MM.1S (cell line): ENCODE measurements around the gene DACT3.

Source experiments
- DNase-seq: peaks from one replicate; pipeline ENCODE4 v3.0.0-alpha.2; 2015
- H2AFZ ChIP-seq: fragments of 300-600 bp; sonication (generic); 2 replicates; pipeline ENCODE4 v1.6.0; 2016; ENCODE audit warnings: antibody characterized with exemption, low read length
- H3F3A ChIP-seq: fragments of 300-600 bp; sonication (generic); 2 replicates; pipeline ENCODE4 v1.6.1; 2016; ENCODE audit warnings: mild to moderate bottlenecking, antibody characterized with exemption, low read length, moderate library complexity, mixed read lengths; ENCODE audit not compliant: insufficient read depth
- H3K27ac ChIP-seq: fragments of 300-600 bp; sonication (generic); 2 replicates; pipeline ENCODE4 v1.5.1; 2016; ENCODE audit warnings: mild to moderate bottlenecking, low read length
- H3K27me3 ChIP-seq: fragments of 300-600 bp; sonication (generic); replicated peaks from 2 replicates; pipeline ENCODE4 v1.6.0; 2016; ENCODE audit warnings: low read length; ENCODE audit not compliant: insufficient read depth
- H3K36me3 ChIP-seq: fragments of 300-600 bp; sonication (generic); replicated peaks from 2 replicates; pipeline ENCODE4 v1.6.1; 2016; ENCODE audit warnings: mild to moderate bottlenecking, low read length, mixed read lengths; ENCODE audit not compliant: insufficient read depth
- H3K4me1 ChIP-seq: fragments of 300-600 bp; sonication (generic); 2 replicates; pipeline ENCODE4 v1.6.1; 2016; ENCODE audit warnings: low read length, mixed read lengths
- H3K4me2 ChIP-seq: fragments of 300-600 bp; sonication (generic); 2 replicates; pipeline ENCODE4 v1.6.0; 2016; ENCODE audit warnings: low read depth, low read length
- H3K4me3 ChIP-seq: fragments of 300-600 bp; sonication (generic); 2 replicates; pipeline ENCODE4 v1.5.1; 2016; ENCODE audit warnings: low read length, mixed read lengths
- H3K79me2 ChIP-seq: fragments of 300-600 bp; sonication (generic); 2 replicates; pipeline ENCODE4 v1.6.1; 2016; ENCODE audit warnings: mixed run types, low read length, mixed read lengths
- H3K9ac ChIP-seq: fragments of 300-600 bp; sonication (generic); 2 replicates; pipeline ENCODE4 v1.6.1; 2016; ENCODE audit warnings: low read length, mixed read lengths
- H3K9me2 ChIP-seq: fragments of 300-600 bp; sonication (generic); replicated peaks from 2 replicates; pipeline ENCODE4 v1.6.1; 2016; ENCODE audit warnings: mild to moderate bottlenecking, low read length, mixed read lengths; ENCODE audit not compliant: insufficient read depth
- H3K9me3 ChIP-seq: fragments of 300-600 bp; sonication (generic); replicated peaks from 2 replicates; pipeline ENCODE4 v1.6.1; 2016; ENCODE audit warnings: mild to moderate bottlenecking, low read length, mixed read lengths; ENCODE audit not compliant: insufficient read depth
- H4K20me1 ChIP-seq: fragments of 300-600 bp; sonication (generic); 2 replicates; pipeline ENCODE4 v1.6.1; 2016; ENCODE audit warnings: mild to moderate bottlenecking, low read length, moderate library complexity, mixed read lengths; ENCODE audit not compliant: insufficient read depth
- CTCF ChIP-seq: fragments of 300-600 bp; sonication (generic); IDR thresholded peaks from 2 replicates; pipeline ENCODE4 v1.5.1; 2016; ENCODE audit warnings: antibody characterized with exemption, low read length, mixed read lengths
- EZH2 ChIP-seq: fragments of 300-600 bp; sonication (generic); optimal IDR thresholded peaks from 2 replicates; pipeline ENCODE3; 2017; ENCODE audit warnings: low read depth, mild to moderate bottlenecking, antibody characterized with exemption, low read length, mixed read lengths
- EZH2phosphoT487 ChIP-seq: fragments of 300-600 bp; sonication (generic); IDR thresholded peaks from 2 replicates; pipeline ENCODE4 v1.6.1; 2018; ENCODE audit warnings: antibody characterized with exemption, low read length

DACT3 gene

DNA sequence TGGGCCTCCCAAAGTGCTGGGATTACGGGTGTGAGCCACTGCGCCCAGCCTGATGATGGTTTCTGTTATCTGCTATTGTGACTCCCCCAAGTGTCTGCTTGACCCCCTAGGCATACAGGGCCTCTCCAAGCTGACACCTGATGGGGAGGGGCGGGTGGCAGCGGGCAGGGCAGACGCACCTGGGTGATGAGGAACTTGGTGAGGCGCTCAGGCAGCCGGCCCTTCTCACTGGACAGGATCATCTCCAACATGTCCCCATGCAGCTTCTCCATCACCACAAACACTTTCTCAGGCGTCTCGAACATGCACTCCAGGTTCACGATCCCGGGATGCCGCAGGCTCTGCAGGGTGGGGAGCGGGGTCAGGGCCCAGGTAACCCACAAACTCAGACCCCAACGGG, 28.4 kb upstream of the DACT3 start:
- Histone ChIP-seq H3K9me2 (no peaks in the 10 kb centered on the region), H3K9ac (no peak overlapping the region), H4K20me1 (no peaks in the 10 kb centered on the region), H3K4me3 (no peak overlapping the region), H3K27me3 (no peaks in the 10 kb centered on the region), H3K27ac (no peak overlapping the region), H3K9me3 (no peaks in the 10 kb centered on the region), H3K4me2 (no peak overlapping the region), H3F3A (peaks cover 2% of the 10 kb centered on the region; the same call in 1 of the 2 replicates), H2AFZ (no peak overlapping the region), H3K4me1 (no peaks in the 10 kb centered on the region), H3K36me3 (peaks cover 23% of the 10 kb centered on the region), H3K79me2 (peaks cover 51% of the 10 kb centered on the region)
- no peak for DNase-seq
- TF ChIP-seq EZH2: no peak
- TF ChIP-seq EZH2phosphoT487: no peak
- no peak for TF ChIP-seq CTCF

DNA sequence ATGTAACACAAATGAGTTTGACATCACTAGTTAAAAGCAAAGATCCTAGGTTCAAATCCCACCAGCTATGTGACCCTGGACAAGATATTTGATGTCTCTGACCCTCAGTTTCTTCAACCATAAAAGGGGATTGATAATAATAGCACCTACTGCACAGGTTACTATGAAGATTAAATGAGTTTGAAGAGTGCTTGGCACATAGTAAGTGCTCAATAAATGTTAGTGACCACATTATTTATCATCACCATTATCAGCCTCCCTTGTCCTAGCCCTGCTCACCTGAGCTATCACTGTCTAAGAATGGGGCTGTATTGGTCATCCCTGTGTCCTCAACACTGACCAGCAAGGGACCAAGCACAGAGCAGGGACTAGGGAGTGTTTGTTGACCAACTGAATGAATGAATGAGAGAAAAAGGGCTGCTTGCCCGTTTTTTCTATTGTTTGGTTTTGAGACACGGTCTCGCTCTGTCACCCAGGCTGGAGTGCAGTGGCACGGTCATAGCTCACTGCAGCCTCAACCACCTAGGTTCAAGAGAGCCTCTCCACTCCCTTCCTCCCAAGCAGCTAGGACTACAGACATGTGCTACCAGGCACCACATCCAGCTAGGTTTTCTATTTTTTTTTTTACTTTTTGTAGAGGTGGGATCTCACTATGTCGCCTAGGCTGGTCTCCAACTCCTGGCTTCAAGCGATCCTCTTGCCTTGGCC, 26.6 kb upstream of the DACT3 start:
- Histone ChIP-seq H4K20me1 (no peaks in the 10 kb centered on the region), H3K4me3 (no peak overlapping the region), H3K4me2 (no peak overlapping the region), H3F3A (peaks cover under 1% of the 10 kb centered on the region; the same call in 1 of the 2 replicates), H3K27ac (no peak overlapping the region), H3K36me3 (peaks cover 14% of the 10 kb centered on the region), H3K4me1 (no peaks in the 10 kb centered on the region), H3K9me3 (no peaks in the 10 kb centered on the region), H3K27me3 (no peaks in the 10 kb centered on the region), H3K9me2 (no peaks in the 10 kb centered on the region), H2AFZ (no peak overlapping the region), H3K79me2 (peaks cover 49% of the 10 kb centered on the region), H3K9ac (no peak overlapping the region)
- TF ChIP-seq CTCF: no peak
- no peak for TF ChIP-seq EZH2phosphoT487
- TF ChIP-seq EZH2: no peak
- no peak for DNase-seq

DNA sequence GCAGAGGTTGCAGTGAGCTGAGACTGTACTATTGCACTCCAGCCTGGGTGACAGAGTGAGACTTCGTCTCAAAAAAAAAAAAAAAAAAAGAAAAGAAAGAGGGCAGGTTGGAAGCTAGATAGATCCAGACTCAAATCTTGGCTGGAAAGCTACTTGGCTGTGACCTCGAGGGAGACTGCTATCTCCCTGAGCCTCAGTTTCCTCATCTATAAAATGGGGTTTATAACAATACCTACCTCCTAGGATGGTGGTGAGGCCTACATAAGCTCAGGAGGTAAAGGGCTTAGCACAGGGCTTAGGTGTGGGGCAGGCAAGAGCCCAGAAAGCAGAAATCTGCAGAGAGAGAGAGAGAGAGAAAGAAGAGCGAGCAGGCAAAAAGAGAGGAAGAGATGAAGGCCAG, 24.2 kb upstream of the DACT3 start:
- Histone ChIP-seq H3K27ac (no peak overlapping the region), H3K9me2 (no peaks in the 10 kb centered on the region), H3K36me3 (peaks cover 8% of the 10 kb centered on the region), H3K79me2 (peaks cover 28% of the 10 kb centered on the region), H2AFZ (no peak overlapping the region), H3K4me2 (no peak overlapping the region), H3K27me3 (no peaks in the 10 kb centered on the region), H4K20me1 (no peaks in the 10 kb centered on the region), H3K4me3 (no peak overlapping the region), H3F3A (no peaks in the 10 kb centered on the region), H3K4me1 (no peaks in the 10 kb centered on the region), H3K9ac (no peak overlapping the region), H3K9me3 (no peaks in the 10 kb centered on the region)
- TF ChIP-seq EZH2 (no peak), CTCF (no peak), EZH2phosphoT487 (no peak)
- no peak for DNase-seq
